Measurements from ENCODE around the gene POLD2.
A peak's percentile ranks its signal among the peaks of the same experiment; 100 is the strongest.

The POLD2 gene

DNA sequence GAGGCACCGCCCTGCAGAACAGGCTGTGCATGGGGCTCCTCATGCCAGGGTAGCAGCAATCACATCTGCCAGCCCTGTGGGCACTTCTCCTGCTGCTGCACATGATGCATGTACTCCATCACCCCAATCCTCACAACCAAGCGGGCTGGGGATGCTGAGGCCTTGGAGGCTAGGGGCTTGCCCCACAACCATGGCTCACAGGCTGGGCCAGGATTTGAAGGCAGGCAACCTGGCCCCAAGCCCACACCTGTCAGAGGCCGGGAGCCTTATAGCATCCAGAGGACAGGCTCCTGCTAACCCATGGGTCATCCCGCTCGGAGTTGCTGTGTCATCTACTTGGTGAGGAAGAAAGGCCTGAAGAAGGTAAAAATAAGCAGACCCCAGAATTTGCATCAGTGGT is 43.2 kb downstream of the POLD2 start:
- DNase-seq (ENCODE audit: low spot score), result no peak

DNA sequence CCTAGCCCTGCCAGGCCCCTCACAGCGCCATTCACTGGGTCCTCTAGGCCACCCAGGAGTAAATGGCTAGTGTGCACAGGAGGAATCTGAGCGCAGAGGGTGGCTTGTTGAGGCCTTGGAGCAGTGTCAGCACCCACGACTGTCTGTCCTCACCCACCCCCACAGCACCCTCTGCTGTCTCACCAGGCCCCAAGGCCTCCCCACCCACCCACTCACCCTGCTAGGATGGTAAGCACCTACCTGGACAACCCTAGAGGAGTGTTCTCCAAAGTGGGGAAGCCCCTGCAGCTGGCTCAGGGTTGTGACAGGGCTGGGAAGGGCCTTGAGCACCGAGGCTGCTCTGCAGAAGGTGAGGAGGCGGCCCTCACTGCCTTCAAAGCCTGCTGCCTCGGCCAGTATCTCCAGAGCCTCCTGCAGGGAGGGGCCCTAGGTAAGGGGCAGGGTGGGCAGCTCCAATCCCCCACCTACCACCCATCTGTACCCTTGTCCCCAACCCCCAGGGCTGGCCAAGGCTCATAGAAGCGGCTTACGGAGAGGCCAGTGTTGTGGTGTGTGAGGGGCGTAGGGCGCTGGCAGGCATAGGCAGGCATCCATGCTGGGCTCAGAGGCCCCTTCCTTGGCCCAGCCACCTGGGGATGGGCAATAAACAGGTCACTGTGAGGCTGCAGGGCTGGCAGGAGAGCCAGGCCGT is 43.9 kb downstream of the POLD2 start:
- no peak for DNase-seq (ENCODE audit: low spot score)

DNA sequence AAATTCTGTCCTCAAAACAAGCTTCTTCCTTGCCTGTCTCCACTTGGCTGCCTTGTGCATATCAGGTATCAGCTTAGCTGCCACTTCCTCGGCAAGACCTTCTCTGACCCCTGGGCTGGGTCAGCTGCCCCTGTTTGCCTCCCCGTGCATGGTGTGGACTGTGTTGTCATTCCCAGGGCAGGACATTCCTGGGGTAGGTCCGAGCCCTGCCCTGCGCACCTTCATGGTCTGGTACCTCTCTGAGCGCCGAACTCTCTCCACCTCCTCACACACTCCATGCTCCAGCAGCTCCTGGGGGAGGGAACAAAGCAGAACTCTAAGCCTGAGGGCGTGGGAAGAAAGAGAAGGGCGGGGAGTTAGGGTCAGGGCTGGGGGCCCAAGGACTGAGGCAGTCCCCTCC is 44.8 kb downstream of the POLD2 start:
- no peak for DNase-seq (ENCODE audit: low spot score)

DNA sequence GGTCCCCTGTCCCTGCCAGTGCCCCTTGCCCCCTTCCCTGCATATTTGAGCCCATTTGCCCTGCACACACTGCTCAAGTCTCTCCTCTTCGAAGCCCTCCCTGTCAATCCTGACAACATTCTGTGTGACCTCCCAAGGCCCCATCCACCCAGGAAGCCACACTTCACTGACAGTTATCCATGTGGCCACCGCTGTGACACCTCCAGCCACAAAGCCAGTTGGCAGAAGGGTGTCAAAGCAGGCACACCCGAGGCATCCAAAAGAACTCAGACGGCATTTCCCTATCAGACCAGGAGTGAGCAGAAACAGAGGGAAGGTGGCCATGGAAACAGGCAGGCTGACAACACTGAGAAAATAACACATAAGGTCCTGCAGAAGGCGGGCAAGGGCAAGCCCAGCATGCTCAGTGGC is 45.7 kb downstream of the POLD2 start:
- no peak for DNase-seq (ENCODE audit: low spot score)

DNA sequence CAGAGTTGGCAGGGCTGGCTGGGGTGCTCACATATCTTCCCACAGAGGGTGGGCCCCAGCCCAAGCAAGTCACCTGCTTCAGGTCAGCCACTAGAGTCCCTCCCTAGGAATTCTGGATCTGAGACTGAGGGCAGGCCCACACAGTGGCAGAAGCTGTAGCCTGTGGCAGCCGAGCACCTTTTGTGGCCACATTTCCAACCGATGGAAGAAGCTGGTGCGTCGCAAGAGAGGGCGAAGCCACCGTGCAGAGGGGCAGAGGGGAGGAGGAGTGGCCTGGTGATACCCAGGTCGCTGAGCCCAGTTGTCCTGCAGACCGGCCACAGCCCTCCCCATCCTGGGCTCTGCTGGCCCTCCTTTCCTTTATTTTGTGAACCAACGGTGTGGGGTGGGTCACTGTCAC is 46.3 kb downstream of the POLD2 start:
- no peak for DNase-seq (ENCODE audit: low spot score)

DNA sequence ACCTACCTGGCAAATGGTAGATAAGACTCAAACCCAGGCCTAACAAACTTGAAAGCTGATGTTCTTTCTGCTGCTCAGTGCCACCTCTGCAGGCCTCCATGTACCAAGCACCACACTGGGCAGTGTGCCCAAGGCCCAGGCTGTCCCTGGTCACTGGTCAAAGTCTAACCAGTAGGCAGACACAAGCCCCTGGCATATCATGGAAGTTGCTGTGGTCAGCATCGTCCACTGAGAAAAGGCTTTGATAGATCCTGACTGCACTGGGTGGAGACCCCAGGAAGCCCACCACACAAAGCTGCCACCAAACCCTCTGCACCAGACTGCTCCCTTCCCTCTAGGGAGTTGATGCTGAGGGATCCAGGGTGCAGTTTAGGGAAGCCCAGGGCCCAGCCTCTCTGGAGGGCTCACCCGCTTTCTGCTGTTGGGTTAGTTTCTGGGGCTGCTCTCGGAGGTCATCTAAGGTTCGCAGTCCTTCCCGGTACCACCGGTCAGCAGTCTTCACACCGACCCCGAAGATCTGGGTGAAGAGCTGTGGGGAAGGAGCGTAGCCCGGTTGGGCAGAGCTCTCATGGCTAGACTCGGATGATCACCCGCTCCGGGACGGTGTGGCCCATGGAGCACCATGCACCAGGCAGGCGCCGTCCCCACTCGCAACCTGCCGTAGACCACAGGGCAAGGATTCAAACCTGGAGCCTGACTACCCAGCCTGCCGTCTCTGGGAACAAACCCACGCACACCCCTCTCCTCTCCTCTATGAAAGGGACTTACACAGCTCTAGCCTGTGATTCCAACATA is 47.0 kb downstream of the POLD2 start:
- no peak for DNase-seq (ENCODE audit: low spot score)

DNA sequence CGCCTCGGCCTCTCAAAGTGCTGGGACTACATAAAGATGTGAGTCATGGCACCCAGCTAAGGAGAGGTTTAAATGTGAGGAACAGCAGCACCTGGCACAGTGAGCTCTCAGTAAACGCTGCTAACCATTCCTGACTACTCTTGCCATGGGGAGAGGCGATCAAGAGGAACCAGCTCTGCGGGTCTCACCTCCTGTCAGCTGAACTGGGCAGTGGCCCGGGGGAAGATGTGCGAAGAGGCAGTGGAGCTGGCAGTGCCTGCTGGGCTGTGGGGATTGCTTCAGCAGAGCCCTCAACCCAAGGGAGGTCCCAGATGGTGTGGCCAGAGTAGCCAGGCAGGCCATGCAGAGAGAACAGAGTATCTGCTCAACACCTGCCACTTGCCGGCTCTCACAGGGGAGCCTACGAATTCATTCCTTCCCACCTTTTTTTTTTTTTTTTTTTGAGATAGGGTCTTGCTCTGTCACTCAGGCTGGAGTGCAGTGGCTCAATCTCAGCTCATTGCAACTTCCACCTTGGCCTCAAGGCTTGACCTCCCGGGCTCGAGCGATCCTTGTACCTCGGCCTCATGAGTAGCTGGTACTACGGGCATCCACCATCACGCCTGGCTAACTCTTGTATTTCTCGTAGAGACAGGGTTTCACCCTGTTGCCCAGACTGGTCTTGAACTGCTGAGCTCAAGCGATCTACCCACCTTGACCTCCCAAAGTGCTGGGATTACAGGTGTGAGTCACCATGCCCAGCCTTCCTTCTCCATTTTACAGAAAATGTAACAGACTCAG is 47.9 kb downstream of the POLD2 start:
- no peak for DNase-seq (ENCODE audit: low spot score)

DNA sequence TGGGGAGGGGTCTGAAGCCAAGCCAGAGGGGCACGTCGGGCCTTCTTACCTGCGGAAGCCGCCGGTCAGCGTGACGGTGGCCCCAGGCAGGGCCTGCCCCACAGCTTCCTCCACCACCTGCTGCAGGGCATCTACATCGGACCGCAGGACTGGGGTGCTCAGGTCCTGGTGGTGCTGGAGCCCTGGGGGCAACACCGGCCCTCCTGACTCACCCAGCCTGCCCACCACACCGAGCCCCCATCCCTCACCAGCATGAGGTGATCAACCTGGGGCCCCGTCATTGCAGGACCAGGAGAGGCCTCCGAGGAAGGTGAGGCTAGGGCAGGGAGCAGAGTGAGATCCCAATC is 49.0 kb downstream of the POLD2 start:
- no peak for DNase-seq (ENCODE audit: low spot score)

DNA sequence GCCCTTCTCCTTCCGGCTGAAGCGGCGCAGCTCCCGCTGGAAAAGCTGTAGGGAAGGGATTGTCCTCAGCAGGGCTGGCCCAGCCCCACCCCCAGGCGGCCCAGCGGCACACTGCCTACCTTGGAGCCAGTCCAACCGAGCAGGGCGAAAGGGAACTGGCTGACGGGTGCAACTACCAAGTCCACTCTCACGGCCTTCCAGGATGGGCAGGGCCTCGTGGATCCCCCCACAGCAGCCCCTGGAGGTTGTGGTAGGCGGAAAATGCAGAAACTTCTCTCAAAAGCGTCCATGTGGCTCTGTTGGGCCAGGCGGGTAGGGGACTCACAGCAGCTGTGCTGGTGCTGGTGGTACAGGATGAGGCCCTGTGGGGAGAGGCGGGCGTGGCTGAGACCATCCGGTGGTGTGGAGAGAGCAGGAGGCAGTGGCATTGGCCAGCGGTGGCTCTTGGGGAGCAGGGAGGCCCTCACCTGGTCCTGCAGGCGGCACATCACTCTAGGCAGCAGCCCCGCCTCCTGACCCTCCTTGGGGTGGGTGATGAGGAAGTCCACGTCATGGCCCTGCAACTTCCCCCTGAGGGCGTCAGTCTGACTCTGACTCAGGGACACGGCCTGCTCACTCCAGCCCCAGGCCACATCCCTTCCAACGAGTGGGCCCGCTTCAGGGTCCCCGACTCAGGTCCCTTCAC is 49.5 kb downstream of the POLD2 start:
- DNase-seq (ENCODE audit: low spot score), result peak; percentile 90

DNA sequence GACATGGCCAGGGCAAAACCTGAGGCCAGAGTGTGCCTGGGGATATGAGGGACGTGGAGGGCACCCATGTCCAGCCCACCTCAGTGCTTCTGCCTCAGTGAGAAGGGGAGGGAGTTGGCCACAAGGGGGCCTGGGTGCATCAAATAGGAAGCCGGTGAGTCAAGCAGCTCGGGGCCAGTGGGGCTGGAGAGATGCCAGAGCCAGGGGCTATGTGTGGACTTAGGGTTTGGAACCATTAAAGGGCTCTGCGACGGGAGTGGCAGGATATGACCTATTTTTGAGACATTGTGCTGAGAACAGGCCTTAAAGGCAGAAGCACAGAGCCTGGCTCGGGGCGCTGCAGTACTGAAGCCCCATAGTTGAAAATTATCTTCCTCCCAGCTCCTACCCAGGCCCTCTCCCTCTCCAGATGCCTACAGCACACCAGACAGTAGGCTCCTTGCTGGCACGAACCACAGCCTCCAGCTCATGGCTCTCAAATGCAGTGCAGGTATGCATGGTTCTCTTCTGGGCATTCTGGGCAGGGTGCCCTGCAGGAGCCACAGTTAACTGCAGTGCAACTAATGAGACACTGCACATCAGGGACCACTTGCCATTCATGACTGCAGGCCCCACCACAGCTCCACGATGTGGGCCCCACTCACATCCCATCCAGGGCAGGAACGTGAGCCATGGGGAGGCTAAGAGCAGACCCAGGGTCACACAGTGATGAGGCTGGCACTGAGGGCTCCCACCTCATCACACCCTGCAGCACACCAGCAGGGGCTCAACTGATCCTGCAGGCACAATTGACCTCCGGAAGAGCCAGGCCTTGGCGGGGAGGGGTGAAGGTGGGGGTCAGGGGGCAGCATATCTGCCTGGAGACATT is 50.8 kb downstream of the POLD2 start:
- peak; percentile 96 for DNase-seq (ENCODE audit: low spot score)

DNA sequence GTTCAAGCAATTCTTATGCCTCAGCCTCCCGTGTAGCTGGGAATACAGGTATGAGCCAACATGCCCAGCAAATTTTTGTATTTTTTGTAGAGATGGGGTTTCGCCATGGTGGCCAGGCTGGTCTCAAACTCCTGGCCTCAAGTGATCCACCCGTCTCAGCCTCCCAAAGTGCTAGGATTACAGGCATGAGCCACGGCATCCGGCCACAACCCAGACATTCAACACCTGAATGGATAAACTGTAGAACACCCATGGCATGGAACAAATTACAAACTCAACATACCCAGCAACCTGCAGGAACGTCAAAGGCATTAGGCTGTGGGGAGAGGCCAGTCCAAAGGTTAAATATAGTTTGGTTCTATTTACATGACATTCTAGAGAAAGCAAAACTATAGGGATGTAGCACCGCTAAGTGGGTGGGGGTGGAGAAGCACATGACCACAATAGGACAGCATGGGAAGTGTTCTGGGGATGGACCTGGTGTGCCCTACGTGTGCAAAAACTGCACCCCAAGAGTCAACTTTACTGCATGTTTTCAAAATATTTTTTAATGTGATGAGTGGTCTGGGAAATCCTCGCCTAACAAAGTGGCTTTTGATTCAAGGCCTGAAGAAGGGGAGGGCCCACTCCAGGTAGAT is 51.5 kb downstream of the POLD2 start:
- no peak for DNase-seq (ENCODE audit: low spot score)

DNA sequence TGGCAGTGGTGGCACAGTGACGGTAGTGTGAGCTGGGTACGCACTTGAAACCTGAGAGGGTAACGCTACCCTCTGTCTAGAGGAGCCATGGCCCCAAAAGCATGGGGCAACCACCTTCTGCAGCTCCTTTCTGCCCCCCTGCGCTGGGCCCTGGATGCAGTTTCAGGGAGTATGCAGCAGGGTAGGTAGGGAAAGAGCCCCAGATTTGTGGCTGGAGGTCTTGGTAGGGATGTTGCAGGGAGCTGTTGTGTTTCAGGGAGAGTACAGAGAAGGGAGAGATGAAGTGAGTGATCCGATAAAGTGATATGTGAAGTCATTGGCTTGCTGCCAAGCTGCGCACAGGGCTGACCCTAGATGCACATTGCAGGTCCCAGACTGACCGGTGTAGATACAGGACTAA is 55.3 kb downstream of the POLD2 start:
- DNase-seq (ENCODE audit: low spot score), result no peak

DNA sequence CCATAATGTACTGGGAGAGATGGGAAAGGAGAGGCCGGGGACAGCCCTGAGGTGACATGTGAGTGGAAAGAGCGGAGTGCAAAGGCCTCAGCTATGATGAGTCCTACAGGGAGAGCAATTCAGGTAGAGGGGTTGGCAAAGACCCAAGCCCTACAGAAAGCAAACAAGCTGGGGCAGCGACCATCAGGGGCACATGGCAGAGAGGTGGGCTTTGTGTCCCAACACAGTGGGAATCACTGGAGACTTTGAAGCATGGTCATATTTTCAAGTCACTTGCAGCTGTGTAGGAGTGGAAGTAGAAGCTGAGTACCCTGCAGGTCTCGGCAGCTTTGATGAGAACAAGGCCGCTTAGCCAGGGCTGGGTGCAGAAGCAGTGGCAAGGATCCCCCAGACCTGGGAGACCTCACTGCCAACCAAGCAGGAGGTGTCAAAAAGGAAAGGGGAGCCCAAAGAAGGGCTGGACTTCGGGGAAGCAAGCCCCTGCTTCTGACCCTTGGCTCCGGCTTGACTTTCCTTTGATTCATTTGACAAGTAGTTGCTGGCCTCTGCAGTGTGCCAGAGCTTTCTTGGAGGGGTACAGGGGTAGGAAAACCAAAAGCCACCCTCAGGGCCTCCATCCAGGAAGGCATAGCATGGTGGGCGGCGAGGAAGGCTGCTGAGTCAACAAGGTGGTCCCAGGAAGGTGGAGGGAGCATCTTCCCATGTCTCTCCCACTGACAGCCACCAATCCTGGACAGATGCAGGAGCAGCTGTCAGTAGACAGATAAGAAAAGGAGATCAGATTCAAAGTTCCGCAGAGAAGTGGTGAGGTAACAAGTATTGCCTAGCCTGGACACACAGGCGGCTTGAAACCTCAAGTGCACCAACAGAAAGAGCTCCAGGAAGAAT is 56.0 kb downstream of the POLD2 start:
- no peak for DNase-seq (ENCODE audit: low spot score)

DNA sequence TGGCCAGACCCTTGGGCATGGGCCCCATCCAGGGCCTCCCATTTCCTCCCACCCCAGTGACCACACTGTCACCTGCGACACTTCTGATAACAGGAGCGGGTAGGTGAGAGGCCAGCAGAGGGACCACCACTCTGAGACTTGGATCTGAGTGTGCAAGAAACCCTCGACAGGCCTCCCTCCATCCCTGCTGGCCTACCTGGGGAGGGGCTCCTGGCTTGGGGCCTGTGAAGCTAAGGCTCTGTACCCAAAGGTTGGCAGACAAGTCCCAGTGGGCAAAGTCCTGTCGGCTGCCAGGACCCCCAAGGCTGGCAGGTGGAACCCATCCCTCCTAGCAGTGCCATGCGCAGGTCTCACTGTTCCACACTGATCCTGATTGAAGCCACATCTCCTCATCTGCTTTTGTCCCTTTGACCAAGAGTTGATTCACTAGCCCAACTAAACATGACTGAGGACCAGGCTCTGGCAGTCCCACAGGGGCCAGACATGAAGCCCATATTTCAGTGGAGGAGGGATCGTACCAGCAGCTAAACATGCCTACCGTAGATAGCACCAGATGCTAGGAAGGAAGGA is 56.8 kb downstream of the POLD2 start:
- DNase-seq (ENCODE audit: low spot score), result no peak

DNA sequence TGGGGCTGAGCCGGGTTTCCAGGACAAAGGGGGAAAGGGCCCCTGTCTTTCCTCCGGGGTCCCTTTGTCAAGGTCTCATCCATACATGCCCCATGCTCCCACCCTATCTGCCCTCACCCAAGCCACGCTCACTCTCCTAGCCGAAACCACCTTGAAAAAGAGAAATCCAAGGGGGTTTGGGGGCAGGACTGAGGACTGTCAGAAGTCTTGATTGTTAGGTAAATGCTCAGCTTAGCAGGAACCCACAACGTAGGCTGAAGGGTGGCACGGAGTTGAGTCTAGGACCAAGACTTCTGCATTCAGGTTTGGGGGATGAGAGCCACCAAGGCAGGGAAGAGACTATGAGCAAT is 57.3 kb downstream of the POLD2 start:
- DNase-seq (ENCODE audit: low spot score), result no peak

DNA sequence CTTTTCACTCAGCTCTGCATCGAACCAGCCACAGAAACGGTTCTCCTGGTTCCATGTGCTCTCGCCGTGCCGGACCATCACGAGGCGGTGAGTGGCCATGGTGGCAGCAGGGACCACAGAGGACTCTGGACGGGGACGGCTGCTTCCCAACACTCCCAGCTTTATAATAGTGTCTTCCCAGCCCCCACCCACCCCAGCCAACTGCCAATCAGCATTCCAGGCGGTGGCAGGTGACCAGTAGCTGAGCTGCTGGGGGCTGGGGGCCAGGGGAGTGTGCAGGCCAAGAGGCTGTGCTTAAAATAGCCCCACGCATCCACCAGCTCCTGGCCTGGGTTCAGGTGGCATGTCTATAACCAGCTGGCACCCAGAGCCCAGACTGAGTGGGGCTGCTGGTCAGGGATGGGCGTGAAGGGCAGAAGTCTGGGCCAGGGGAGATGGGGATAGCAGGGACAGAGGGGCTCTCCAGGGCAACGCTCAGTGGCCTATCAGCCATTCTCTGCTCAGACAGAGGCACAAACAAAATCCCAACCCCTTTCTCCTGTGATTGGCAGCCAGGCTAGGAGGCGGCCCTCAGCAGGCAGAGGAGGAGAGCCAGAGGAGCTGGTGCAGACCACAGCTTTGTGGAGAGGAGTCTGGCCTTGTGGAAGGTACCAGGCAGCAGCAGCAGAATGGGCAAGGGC is 57.8 kb downstream of the POLD2 start, which contains the start of gene PGAM2:
TSS of gene PGAM2 (minus strand) at position 137 of the 680 bp plus-strand sequence. CDS start at position 99, 38 bp downstream.
- DNase-seq (ENCODE audit: low spot score), result no peak

DNA sequence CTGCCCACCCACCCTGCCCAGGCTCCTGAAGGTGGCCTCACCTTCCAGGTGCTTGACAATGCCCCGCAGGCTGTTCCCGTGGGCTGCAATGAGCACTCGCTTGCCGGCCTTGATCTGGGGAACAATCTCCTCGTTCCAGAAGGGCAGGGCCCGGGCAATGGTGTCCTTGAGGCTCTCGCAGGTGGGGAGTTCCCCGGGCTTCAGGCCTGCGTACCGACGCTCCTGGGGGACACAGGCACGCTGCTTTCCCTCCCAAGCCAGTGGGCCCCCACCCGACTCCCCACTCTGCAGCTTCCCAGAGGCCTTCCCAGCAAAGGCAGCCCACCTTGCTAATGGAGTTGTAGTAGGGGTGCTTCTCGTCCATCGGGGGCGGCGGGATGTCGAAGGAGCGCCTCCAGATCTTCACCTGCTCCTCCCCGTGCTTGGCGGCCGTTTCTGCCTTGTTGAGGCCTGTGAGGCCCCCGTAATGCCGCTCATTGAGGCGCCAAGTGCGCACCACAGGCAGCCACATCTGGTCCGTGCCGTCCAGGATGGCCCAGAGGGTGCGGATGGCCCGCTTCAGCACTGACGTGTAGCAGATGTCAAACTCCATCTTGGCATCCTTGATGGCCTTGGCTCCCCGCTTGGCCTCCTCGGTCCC is 58.4 kb downstream of the POLD2 start:
- no peak for DNase-seq (ENCODE audit: low spot score)

Data from kidney capillary endothelial cell (primary cell).